GM21423 (cell line): ENCODE data around the gene NOA1.
"Not testable (repeated sequence)": the region's sequence is repeated elsewhere in the genome, so short reads cannot be mapped to it uniquely, and the experiment has no call there.

Experiments
- ATAC-seq: cut with Tn5 transposase; IDR thresholded peaks from one replicate; pipeline ENCODE4 v1.9.1; 2021; ENCODE audit warnings: mild to moderate bottlenecking, moderate library complexity; ENCODE audit not compliant: unreplicated experiment

NOA1 gene

DNA sequence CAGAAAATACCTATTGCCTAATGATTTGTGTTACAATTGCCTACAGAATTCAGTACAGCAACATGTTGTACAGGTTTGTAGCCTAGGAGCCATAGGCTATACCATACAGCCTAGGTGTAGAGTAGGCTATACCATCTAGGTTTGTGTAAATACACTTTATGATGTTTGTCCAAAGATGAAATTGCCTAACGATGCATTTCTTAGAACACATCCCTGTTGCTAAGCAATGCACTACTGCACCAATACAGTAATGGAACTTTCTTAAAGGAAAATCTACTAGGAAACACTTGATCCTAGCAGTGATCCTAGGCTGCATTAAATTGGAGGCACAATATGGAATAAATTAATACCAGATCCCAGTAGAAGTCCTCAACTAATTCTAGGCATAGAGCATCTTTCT lies 18.3 kb downstream of the NOA1 start:
- no peak for ATAC-seq

- no peak for ATAC-seq
These were observed 19.3 kb downstream of the NOA1 start for GRCh38 chr4:56958111-56958517.

DNA sequence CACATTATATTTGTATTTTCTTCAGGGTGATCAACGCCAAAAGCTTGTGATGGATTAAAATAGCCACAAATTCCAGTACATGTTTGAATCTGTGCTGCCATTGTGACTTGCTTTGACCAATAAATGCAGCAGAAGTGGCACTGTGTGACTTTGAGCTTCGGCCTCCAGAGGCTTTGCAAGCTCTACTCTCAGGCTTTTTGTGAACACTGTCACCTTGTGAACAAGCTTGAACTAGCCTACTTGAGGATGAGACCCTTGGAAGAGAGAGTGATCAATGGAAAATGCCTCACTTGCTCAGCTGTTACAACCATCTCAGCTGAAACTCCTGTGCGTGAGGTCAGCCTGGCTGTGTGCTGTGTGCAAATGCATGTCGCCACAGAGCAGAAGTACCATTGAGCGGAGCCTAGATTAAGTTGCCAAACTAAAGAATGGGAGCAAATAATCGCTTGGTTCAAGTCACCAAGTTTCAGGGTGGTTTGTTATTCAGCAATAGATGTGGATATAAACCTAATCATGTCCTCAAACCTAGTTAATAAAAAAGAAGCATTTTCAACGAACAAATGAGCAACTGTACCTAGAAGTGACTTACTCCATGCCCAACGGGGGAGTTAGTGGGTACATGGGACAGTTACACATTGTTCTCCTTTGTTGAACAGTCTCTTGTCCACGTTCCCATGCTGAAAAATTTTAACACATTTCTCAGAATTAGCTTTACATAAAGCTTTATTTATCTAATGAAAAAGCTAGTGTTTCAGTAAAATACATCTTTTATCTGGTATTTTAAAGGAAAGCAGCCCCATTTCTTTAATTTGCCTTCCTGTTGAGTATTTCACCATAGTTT lies 23.5 kb downstream of the NOA1 start:
- ATAC-seq, result no peak

DNA sequence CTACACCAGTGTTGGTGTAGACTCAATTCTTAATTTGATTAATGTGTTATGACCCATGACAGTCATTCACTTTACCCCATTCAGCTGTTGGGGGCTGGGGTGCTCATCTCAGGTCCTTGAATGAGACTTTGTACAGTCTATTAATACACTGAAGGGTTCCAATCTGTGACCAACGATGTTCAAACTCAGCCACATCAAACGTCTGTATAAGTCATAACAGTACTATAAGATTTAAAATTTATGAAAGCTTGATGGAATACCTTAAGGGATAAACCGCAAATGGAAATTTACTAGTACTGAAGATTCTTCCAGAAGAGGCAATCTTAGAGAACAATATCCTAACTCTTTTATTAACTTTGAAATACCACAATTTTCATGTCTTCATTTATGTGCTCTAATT lies 36.0 kb downstream of the NOA1 start:
- no peak for ATAC-seq

GRCh38 chr4:56940971-56941370 lies 36.4 kb downstream of the NOA1 start:
- ATAC-seq, result no peak

DNA sequence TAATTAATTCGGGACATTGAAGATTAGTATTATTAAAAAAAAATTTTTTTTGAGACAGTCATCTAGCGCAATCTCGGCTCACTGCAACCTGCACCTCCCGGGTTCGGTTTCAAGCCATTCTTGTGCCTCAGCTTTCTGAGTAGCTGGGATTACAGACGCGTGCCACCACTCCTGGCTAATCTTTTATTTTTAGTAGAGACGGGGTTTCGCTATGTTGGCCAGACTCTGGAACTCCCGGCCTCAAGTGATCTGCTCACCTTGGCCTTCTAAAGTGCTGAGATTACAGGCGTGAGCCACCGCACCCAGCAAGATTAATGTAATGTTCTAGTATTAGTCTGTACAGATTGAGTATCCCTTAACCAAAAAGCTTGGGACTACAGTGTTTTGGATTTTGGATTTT lies 37.0 kb downstream of the NOA1 start:
- no peak for ATAC-seq

DNA sequence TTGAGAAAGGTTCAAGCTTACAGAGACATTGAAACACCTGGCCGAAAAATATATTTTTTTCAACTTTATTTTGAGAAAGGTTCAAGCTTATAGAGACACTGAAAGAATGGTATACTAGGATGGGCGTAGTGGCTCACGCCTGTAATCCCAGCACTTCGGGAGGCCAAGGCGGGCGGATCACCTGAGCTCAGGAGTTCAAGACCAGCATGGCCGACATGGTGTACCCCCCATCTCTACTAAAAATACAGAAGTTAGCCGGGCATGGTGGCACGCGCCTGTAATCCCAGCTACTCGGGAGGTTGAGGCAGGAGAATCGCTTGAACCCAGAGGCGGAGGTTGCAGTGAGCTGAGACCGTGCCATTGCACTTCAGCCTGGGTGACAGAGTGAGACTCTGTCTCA lies 37.6 kb downstream of the NOA1 start:
- not testable (repeated sequence) for ATAC-seq

DNA sequence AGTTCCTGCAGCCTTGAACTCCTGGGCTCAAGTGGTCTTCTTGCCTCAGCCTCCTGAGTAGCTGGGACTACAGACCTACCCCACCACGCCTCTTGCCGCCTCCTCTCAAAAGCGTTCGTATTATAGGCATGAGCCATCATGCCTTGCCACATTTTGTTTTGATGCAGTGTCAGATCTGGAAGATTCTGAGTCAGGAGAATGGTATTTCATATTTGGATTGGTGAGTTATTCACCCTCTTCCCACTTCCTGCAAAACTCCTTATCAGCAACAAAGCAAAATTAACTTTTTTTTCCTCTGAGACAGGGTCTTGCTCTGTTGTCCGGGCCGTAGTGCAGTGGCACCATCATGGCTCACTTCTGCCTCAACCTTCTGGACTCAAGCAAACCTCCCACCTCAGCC lies 40.1 kb downstream of the NOA1 start:
- no peak for ATAC-seq

- no peak for ATAC-seq
These were observed 45.5 kb downstream of the NOA1 start for GRCh38 chr4:56931924-56932323.

- ATAC-seq, result no peak
These were observed 46.8 kb downstream of the NOA1 start for GRCh38 chr4:56930638-56931037.

DNA sequence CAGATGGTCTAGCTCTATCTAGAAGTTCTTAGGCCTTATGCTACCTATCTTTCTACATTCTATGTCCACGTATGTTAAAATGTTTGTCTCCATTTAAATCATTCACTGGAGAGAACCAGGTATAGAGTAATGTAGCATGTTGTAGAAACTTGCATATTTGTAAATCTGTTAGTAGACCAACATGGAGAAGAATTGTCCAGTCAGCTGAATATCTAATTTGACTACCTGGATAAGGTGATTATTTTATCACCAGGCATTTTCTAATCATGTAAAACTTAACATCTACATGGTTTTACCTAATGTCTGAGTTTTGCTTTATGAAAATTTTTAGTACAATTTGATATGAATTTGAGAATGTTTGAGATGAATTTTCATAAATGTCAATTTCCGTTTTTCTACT lies 50.2 kb downstream of the NOA1 start:
- ATAC-seq, result no peak

DNA sequence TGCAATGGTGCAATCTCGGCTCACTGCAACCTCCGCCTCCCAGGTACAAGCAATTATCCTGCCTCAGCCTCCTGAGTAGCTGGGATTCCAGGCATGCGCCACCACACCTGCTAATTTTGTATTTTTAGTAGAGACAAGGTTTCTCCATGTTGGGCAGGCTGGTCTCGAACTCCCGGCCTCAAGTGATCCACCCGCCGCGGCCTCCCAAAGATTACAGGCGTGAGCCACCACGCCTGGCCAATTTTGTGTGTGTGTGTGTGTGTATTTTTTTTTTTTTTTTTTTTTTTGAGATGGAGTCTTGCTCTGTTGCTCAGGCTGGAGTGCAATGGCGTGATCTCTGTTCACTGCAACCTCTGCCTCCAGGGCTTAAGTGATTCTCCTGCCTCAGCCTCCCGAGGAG lies 62.4 kb downstream of the NOA1 start:
- not testable (repeated sequence) for ATAC-seq

DNA sequence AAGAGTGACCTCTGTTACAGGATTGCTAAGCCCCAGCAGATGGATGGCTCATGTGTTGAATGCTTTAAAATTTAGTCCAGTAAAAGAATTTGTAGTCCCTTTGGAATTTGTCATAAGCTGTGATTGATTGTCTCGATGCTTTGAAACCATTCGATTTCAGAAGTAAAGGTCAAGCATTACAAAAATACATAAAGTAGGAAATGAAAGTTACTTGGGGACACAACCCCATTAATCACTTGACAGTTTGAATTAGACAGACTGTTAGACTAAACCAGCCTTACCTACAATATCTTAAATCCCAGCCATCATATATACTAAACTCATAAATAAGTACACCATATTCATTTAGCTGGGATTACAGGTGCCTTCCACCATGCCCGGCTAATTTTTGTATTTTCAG lies 63.1 kb downstream of the NOA1 start:
- ATAC-seq, result no peak
